ENCODE data around the gene KIAA0930.

The KIAA0930 gene

GRCh38 chr22:45224988-45225731 is 15.5 kb downstream of the KIAA0930 start:
- no peak overlapping the region for H3K4me3 ChIP-seq (ENCODE audit: low read length)
- DNase-seq (ENCODE audit: low read depth, low spot score): no peak

DNA sequence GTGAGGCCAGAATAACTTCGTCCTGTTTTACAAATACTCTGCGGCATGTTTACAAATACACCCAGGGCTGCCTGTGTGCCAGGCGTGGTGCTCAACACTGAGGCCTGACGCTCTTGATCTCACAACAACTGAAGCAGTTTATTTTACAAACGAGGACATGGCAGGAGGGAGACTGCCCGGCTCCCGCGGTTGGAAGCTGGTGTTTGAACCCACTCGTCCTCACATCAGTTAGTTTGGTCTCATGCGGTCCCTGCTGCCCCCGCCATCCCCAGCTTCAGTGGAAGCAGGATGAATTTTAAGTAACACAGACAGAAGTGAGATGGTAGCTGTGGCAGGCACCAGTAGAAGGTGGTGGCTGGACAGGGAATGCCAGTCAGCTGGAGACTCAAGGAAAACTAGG is 16.4 kb downstream of the KIAA0930 start:
- no peak overlapping the region for H3K4me3 ChIP-seq (ENCODE audit: low read length)
- no peak for DNase-seq (ENCODE audit: low read depth, low spot score)

DNA sequence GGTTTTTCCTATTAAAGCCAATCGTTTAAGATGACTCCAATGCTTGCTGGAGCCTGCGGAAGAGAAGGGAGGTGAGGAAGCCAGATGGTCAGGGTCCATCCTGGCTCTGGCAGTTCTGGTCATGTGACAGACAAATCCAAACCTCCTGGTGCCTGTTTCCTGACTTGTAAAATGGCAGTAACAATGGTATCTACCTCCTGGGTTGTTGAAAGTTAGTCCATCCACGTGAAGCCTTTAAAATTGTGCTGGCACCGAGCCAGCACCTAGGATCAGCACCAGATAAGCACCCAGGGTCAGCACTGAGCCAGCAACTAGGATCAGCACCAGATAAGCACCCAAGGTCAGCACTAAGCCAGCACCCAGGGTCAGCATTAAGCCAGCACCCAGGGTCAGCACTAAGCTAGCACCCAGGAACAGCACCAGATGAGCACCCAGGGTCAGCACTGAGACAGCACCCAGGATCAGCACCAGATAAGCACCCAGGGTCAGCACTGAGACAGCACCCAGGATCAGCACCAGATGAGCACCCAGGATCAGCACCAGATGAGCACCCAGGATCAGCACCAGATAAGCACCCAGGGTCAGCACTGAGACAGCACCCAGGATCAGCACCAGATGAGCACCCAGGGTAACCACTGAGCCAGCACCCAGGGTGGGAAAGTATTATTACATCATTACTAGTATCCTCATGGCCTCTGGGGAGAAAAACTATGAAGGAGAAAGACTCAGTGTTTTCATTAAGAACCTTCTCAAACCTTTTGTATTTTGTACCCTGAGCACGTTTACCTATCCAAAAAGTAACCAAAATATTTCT is 17.2 kb downstream of the KIAA0930 start:
- no peak for DNase-seq (ENCODE audit: low read depth, low spot score)
- no peak overlapping the region for H3K4me3 ChIP-seq (ENCODE audit: low read length)

DNA sequence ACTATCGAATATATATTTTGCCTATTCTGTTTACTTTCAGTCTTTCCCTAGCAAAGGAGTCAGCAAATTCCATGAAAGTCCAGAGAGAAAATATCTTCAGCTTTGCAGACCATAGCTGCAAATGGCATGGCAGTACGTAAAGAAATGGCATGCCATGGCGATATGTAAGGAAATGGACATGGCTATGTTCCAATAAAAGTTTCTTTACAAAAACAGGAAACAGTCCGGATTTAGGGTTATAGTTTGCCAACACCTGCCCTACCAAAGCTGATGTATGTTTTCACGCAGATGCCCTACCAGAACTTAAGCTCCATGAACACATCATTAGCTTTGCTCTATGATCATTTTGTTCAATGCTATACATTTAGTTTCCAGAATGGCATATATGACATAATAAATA is 19.5 kb downstream of the KIAA0930 start:
- no peak for DNase-seq (ENCODE audit: low read depth, low spot score)
- no peak overlapping the region for H3K4me3 ChIP-seq (ENCODE audit: low read length)

DNA sequence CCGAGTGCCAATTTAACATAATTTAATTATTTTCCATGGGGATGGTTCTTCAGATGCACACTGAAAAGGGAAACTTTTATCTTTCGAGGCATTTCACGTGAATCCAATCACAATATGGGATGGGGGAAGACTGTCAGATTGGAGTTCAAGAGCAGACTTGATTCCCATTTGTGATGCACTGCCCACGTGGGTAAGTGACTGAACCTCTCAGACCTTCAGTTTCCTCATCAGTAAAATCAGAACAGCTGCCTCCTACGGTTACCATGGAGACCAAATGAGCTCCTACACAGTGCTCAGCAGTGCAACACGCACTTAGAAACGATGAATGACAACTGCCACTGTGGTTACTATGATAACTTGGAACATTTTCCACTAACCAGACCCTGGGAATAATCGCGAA is 21.7 kb downstream of the KIAA0930 start:
- peak; percentile 50 for DNase-seq (ENCODE audit: low read depth, low spot score)
- no peak overlapping the region for H3K4me3 ChIP-seq (ENCODE audit: low read length)

DNA sequence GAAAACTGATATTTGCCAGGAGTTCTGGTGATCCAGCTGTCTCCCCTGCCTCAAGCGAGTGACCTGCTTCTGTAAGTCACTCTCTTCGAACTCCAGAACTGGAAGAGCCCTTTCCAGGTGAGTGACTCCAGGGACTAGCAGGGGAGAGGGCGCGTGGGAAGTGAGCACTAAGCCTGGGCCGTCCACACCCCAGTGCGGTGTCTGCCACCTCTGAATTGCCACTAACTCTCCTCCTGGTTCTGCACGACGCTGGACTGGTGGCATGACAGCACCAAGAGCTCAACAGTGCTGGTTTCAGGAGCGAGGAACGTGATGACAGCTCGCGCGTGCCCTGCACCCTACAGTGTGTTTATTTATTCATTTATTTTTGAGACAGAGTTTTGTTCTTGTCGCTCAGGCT is 22.9 kb downstream of the KIAA0930 start:
- H3K4me3 ChIP-seq (ENCODE audit: low read length): no peak overlapping the region
- no peak for DNase-seq (ENCODE audit: low read depth, low spot score)

GRCh38 chr22:45217345-45217744 is 23.3 kb downstream of the KIAA0930 start:
- DNase-seq (ENCODE audit: low read depth, low spot score): no peak
- no peak overlapping the region for H3K4me3 ChIP-seq (ENCODE audit: low read length)

DNA sequence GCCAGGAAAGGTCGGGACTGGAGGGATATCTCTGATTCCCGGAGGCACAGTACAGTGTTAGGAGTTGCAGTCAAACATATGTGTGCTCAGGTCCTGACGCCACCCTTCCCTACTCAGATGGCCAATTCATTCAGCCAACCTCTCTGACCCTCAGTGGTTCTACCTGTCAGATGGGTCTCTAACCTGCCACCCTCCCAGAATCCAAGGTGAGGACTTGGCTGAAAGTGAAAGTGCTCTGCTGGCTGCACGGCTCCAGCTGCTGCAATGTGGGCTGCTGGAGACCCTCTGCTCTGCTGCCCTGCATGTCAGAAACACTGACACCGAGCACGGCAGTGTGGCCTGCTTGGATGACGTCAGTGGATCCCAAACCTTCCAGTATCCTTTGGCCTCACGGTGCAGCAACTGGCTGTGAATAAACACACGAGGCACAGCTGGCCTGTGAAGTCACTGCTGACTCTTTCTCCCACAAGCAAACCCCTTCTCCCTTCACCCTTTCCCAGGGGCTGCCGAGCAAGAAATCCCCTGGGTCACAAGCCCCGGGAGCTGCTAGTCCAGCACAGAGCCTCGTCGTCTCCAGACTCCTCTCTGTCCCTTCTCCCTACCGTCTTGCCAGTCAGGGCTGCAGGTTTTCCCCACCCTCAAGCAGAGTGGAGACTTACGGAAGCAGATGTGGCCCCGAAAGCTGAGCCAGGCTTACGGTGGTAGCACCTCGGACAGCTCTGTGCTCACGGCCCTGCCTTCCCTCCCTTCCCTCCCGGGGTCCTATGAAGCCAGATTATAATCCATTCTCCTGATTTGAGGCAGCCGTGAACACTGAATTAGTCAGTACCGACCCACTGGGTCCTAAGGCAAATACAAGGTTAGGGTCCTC is 24.3 kb downstream of the KIAA0930 start:
- H3K4me3 ChIP-seq (ENCODE audit: low read length): no peak overlapping the region
- no peak for DNase-seq (ENCODE audit: low read depth, low spot score)

GRCh38 chr22:45212992-45213751 is 27.5 kb downstream of the KIAA0930 start:
- no peak overlapping the region for H3K4me3 ChIP-seq (ENCODE audit: low read length)
- no peak for DNase-seq (ENCODE audit: low read depth, low spot score)

DNA sequence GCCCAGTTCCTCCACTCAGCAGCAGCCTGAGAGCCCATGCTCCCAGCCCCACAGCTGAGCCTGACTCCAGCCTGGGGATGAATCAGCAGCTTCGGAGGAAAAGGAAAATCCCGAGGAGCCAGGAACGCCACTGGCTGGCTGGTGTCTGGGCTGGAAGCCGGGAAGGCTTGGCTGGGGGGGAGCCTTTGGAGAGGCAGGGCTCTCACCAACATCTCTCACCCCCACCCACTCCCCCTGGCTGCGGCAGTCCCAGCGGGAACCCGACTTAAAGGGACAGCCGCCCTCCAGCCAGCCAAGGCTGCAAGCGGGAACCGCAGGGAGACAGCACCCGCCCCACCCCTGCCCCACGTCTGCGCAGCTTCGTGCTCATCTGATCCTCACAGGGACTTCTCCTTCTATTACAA is 28.4 kb downstream of the KIAA0930 start:
- no peak for DNase-seq (ENCODE audit: low read depth, low spot score)
- H3K4me3 ChIP-seq (ENCODE audit: low read length): no peak overlapping the region

- H3K4me3 ChIP-seq (ENCODE audit: low read length): no peak overlapping the region
- no peak for DNase-seq (ENCODE audit: low read depth, low spot score)
These were observed 28.8 kb downstream of the KIAA0930 start for GRCh38 chr22:45211848-45212247.

DNA sequence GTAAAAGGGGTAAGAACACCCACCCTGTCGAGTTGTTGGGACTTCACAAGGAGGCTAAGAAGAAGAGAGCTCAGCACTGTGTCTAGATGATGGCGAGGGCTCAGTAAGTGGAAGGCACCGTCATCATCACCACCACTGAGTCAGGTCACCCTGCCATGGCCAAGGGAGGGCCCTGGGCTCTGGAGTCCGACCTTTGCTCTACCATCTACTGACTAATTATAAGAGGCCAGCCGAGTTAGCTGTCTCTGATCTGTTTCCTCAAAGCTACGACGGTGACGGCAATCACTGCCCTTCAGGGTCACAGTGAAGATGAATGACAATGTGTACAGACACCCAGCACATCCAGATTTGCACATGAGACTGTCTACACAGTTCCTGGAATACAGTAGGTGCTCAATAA is 29.3 kb downstream of the KIAA0930 start:
- DNase-seq (ENCODE audit: low read depth, low spot score): no peak
- no peak overlapping the region for H3K4me3 ChIP-seq (ENCODE audit: low read length)

GRCh38 chr22:45210991-45211390 is 29.7 kb downstream of the KIAA0930 start:
- H3K4me3 ChIP-seq (ENCODE audit: low read length): no peak overlapping the region
- no peak for DNase-seq (ENCODE audit: low read depth, low spot score)

- no peak for DNase-seq (ENCODE audit: low read depth, low spot score)
- no peak overlapping the region for H3K4me3 ChIP-seq (ENCODE audit: low read length)
These were observed 30.1 kb downstream of the KIAA0930 start for GRCh38 chr22:45210577-45210976.

GRCh38 chr22:45210174-45210573 is 30.5 kb downstream of the KIAA0930 start:
- no peak for DNase-seq (ENCODE audit: low read depth, low spot score)
- H3K4me3 ChIP-seq (ENCODE audit: low read length): no peak overlapping the region

DNA sequence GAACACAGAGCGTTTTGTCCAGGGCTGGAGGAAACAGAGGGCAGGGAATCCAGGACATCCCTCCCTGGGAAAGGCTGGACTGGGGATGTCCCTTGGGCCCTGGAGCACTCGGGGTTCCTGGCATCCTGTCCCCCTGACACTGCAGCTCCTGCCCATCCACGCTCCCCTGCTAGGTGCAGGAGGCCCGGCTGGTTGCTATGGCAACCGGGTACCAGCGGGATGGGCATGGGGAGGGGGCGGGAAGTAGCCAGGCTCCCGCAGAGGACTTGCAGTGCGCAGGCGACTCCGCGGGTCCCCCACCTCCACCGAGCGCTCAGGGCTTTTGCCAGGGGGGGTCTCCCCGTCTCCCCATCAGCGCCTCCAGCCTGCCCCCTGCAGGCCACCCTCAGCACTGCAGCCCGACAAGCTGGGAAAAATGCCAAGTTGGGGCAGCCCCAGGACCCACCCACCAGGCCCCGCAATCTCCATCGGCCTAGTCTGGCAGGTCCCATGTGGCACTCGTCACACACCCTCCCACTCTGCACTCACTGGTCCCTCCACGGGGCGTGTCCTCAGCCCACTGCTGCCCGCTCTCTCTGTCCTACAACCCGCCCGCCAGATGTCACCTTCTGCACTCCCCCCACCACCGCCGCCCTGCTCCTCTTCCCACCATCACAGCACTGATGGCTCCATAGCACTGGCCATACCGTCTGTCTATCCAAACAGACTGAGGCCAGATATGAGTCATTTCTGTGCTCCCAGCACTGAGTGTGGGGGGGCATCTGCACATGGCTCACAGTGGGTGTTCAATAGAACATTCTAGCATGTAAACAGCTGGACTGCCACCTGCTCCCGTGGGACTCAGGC is 31.5 kb downstream of the KIAA0930 start:
- DNase-seq (ENCODE audit: low read depth, low spot score): no peak
- H3K4me3 ChIP-seq (ENCODE audit: low read length): no peak overlapping the region

DNA sequence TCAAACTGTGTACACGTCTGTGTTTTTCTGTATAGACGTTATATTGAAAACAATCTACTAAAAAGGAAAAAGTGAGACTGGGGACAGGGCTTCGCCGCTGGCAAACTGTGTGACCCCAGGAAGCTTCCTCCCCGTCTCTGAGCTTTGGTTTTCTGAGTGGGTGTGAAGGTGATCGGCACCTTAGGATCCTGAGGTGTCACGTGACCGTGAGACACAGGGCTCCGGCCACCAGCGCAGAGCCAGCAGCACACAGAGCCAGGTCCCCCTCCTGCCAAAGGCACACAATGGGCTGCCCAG is 32.0 kb downstream of the KIAA0930 start:
- H3K4me3 ChIP-seq (ENCODE audit: low read length): no peak overlapping the region
- no peak for DNase-seq (ENCODE audit: low read depth, low spot score)

- H3K4me3 ChIP-seq (ENCODE audit: low read length): no peak overlapping the region
- no peak for DNase-seq (ENCODE audit: low read depth, low spot score)
These were observed 32.6 kb downstream of the KIAA0930 start for GRCh38 chr22:45207981-45208664.
